ENCODE results near the gene RRP12. TPM values are rescaled to one million over a fixed set of nuclear protein-coding genes. Genes with fewer than 3 reads are reported as not detected.

The RRP12 gene
- total and polyA plus RNA-seq, 9 of the 15 experiments (the other 6 are each of a cell fraction or from before 2014, with no cell fraction given) = 4.6 to 68.2 (median 21.8) TPM

GRCh38 chr10:97393034-97393573 lies 8.0 kb downstream of the RRP12 start (continued):
- TF ChIP-seq POU5F1 (IDR thresholded peaks at IDR 0.05; ENCODE audit: borderline replicate concordance, low read depth, low read length, partially characterized antibody) (no peak), GATAD2A (IDR thresholded peaks at IDR 0.05) (no peak), HSF4 (CRISPR knock-in tag; IDR thresholded peaks at IDR 0.05; ENCODE audit: borderline replicate concordance) (no peak), ZNF3 (CRISPR knock-in tag; IDR thresholded peaks at IDR 0.05) (no peak), ZNF785 (CRISPR knock-in tag; IDR thresholded peaks at IDR 0.05) (no peak), ZSCAN29 (IDR thresholded peaks at IDR 0.05) (no peak), PCBP2 (IDR thresholded peaks at IDR 0.05; ENCODE audit: low read depth, low read length, poor library complexity, severe bottlenecking) (no peak), NKRF (IDR thresholded peaks at IDR 0.05; ENCODE audit: borderline replicate concordance) (no peak)
- TF ChIP-seq, protein P1, sequence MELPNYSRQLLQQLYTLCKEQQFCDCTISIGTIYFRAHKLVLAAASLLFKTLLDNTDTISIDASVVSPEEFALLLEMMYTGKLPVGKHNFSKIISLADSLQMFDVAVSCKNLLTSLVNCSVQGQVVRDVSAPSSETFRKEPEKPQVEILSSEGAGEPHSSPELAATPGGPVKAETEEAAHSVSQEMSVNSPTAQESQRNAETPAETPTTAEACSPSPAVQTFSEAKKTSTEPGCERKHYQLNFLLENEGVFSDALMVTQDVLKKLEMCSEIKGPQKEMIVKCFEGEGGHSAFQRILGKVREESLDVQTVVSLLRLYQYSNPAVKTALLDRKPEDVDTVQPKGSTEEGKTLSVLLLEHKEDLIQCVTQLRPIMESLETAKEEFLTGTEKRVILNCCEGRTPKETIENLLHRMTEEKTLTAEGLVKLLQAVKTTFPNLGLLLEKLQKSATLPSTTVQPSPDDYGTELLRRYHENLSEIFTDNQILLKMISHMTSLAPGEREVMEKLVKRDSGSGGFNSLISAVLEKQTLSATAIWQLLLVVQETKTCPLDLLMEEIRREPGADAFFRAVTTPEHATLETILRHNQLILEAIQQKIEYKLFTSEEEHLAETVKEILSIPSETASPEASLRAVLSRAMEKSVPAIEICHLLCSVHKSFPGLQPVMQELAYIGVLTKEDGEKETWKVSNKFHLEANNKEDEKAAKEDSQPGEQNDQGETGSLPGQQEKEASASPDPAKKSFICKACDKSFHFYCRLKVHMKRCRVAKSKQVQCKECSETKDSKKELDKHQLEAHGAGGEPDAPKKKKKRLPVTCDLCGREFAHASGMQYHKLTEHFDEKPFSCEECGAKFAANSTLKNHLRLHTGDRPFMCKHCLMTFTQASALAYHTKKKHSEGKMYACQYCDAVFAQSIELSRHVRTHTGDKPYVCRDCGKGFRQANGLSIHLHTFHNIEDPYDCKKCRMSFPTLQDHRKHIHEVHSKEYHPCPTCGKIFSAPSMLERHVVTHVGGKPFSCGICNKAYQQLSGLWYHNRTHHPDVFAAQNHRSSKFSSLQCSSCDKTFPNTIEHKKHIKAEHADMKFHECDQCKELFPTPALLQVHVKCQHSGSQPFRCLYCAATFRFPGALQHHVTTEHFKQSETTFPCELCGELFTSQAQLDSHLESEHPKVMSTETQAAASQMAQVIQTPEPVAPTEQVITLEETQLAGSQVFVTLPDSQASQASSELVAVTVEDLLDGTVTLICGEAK (IDR thresholded peaks at IDR 0.05) = no peak
- TF ChIP-seq, protein P1 (CRISPR knock-in tag; IDR thresholded peaks at IDR 0.05) = no peak

All from K562 (cell line).